ENCODE data around the gene NEBL. TPM values are rescaled to one million over a fixed set of nuclear protein-coding genes. Genes with fewer than 3 reads are reported as not detected.

The NEBL gene
- total RNA-seq, 4 donors from 2014 or later: 2.1 to 3.5 (median 2.5) TPM

GRCh38 chr10:20778008-20778757, 118.9 kb downstream of the NEBL start:
- Histone ChIP-seq H3K4me1 (no peaks in the 10 kb centered on the region), H3K36me3 (no peaks in the 10 kb centered on the region), H3K9me3 (no peaks in the 10 kb centered on the region), H3K27me3 (no peaks in the 10 kb centered on the region), H3K4me3 (no peak overlapping the region), H3K27ac (replicated peaks in 1 of 4) (no peak overlapping the region)
- TF ChIP-seq POLR2AphosphoS5 (IDR thresholded peaks at IDR 0.05): no peak
- no peak for TF ChIP-seq POLR2A (IDR thresholded peaks at IDR 0.05; ENCODE audit: low read depth)
- TF ChIP-seq CTCF (IDR thresholded peaks at IDR 0.05): no peak
- TF ChIP-seq EP300 (IDR thresholded peaks at IDR 0.05): no peak
- intact Hi-C loops (cut with DNase I): no loop called here
- no peak for DNase-seq (ENCODE audit: extremely low spot score)
- 86% methylated on average over 7 of the region's 7 CpGs for WGBS

GRCh38 chr10:20776384-20777118, 120.6 kb downstream of the NEBL start:
- intact Hi-C loops (cut with DNase I): no loop called here
- 63% methylated on average over 5 of the region's 5 CpGs for WGBS
- Histone ChIP-seq H3K9me3 (no peaks in the 10 kb centered on the region), H3K36me3 (no peaks in the 10 kb centered on the region), H3K27me3 (no peaks in the 10 kb centered on the region), H3K4me1 (no peaks in the 10 kb centered on the region), H3K27ac (replicated peaks in 1 of 4) (no peak overlapping the region), H3K4me3 (no peak overlapping the region)
- no peak for DNase-seq (ENCODE audit: extremely low spot score)
- TF ChIP-seq POLR2AphosphoS5 (IDR thresholded peaks at IDR 0.05) (no peak), EP300 (IDR thresholded peaks at IDR 0.05) (no peak), CTCF (IDR thresholded peaks at IDR 0.05) (no peak), POLR2A (IDR thresholded peaks at IDR 0.05; ENCODE audit: low read depth) (no peak)

GRCh38 chr10:20771051-20771450, 126.1 kb downstream of the NEBL start:
- WGBS: 88% methylated on average over 2 of the region's 2 CpGs

GRCh38 chr10:20769481-20769880, 127.6 kb downstream of the NEBL start:
- 30% methylated on average over 3 of the region's 3 CpGs for WGBS
- TF ChIP-seq EP300 (IDR thresholded peaks at IDR 0.05): no peak
- no peak for TF ChIP-seq CTCF (IDR thresholded peaks at IDR 0.05)
- no peak for TF ChIP-seq POLR2AphosphoS5 (IDR thresholded peaks at IDR 0.05)
- no peak for TF ChIP-seq POLR2A (IDR thresholded peaks at IDR 0.05; ENCODE audit: low read depth)
- DNase-seq (ENCODE audit: extremely low spot score): no peak
- H3K27me3 ChIP-seq: no peaks in the 10 kb centered on the region
- H3K36me3 ChIP-seq: no peaks in the 10 kb centered on the region
- intact Hi-C loops (cut with DNase I): loop anchor here (5.0 kb wide), 1 partner anchor 952 kb away; the partner anchor contains the start of gene PLXDC2
- H3K9me3 ChIP-seq: no peaks in the 10 kb centered on the region
- H3K4me1 ChIP-seq: peaks cover 0 to 24% (median 21%) of the 10 kb centered on the region in 4 donors
- H3K4me3 ChIP-seq: no peak overlapping the region
- H3K27ac ChIP-seq (replicated peaks in 1 of 4): no peak overlapping the region

More at GRCh38 chr10:20771051-20771450, 126.1 kb downstream of the NEBL start:
- Histone ChIP-seq H3K27ac (replicated peaks in 1 of 4) (no peak overlapping the region), H3K9me3 (no peaks in the 10 kb centered on the region), H3K4me1 (peaks cover 0 to 24% (median 21%) of the 10 kb centered on the region in 4 donors), H3K36me3 (no peaks in the 10 kb centered on the region), H3K4me3 (no peak overlapping the region), H3K27me3 (no peaks in the 10 kb centered on the region)
- no peak for TF ChIP-seq CTCF (IDR thresholded peaks at IDR 0.05)
- no peak for TF ChIP-seq POLR2A (IDR thresholded peaks at IDR 0.05; ENCODE audit: low read depth)
- no peak for TF ChIP-seq EP300 (IDR thresholded peaks at IDR 0.05)
- TF ChIP-seq POLR2AphosphoS5 (IDR thresholded peaks at IDR 0.05): no peak
- no peak for DNase-seq (ENCODE audit: extremely low spot score)
- intact Hi-C loops (cut with DNase I): no loop called here

Data from esophagus muscularis mucosa (tissue), 4 donors.